ENCODE measurements around the gene ZFP91.

DNA sequence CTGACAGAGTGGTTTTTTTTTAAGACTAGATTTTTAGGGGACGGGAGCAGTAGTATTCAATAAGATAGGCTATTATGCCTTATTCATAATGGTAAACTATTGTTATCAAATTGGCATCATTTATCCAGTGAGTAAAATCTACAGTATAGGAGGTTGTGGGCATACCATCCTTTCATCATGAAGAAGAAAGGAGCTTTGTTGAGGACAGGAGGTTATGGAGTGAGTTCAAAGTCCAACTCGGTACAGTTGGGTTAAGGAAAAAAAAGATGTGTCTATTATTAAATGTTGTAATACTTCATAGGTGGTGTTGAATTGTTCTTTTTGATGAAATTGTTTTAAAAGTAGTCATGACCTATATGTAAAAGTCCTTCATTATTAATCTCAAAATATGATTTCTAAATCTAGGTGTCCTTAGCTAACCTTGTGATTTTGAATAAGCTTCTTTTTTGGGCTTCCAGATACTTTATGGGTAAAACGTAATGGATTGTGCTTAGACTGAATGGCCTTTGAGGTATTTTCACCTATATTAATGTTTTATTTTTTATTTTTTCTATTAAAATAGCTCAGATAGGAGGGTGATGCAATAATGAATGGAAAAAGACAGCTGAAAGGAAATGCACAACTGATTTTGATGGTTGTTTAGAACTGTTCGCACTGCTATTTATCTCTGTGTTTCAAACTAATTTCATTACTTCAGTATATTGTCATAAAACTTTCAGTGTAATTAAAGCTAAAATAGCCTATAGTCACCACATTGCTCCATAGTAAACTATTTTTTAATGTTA, 28.3 kb downstream of the ZFP91 start:
- TF ChIP-seq, protein P1, sequence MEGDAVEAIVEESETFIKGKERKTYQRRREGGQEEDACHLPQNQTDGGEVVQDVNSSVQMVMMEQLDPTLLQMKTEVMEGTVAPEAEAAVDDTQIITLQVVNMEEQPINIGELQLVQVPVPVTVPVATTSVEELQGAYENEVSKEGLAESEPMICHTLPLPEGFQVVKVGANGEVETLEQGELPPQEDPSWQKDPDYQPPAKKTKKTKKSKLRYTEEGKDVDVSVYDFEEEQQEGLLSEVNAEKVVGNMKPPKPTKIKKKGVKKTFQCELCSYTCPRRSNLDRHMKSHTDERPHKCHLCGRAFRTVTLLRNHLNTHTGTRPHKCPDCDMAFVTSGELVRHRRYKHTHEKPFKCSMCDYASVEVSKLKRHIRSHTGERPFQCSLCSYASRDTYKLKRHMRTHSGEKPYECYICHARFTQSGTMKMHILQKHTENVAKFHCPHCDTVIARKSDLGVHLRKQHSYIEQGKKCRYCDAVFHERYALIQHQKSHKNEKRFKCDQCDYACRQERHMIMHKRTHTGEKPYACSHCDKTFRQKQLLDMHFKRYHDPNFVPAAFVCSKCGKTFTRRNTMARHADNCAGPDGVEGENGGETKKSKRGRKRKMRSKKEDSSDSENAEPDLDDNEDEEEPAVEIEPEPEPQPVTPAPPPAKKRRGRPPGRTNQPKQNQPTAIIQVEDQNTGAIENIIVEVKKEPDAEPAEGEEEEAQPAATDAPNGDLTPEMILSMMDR (CRISPR knock-in tag; IDR thresholded peaks at IDR 0.05) = no peak
- TF ChIP-seq, protein P2, sequence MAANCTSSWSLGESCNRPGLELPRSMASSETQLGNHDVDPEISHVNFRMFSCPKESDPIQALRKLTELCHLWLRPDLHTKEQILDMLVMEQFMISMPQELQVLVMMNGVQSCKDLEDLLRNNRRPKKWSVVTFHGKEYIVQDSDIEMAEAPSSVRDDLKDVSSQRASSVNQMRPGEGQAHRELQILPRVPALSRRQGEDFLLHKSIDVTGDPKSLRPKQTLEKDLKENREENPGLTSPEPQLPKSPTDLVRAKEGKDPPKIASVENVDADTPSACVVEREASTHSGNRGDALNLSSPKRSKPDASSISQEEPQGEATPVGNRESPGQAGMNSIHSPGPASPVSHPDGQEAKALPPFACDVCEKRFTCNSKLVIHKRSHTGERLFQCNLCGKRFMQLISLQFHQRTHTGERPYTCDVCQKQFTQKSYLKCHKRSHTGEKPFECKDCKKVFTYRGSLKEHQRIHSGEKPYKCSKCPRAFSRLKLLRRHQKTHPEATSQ (CRISPR knock-in tag; IDR thresholded peaks at IDR 0.05; ENCODE audit: borderline replicate concordance) = no peak
- TF ChIP-seq ZNF546 (CRISPR knock-in tag; conservative IDR thresholded peaks at IDR 0.05) (no peak), ZNF879 (CRISPR knock-in tag; IDR thresholded peaks at IDR 0.05) (no peak), NFYC (CRISPR knock-in tag; IDR thresholded peaks at IDR 0.05) (no peak), SMAD1 (CRISPR knock-in tag; IDR thresholded peaks at IDR 0.05; ENCODE audit: borderline replicate concordance, low read depth) (no peak), ZNF501 (CRISPR knock-in tag; IDR thresholded peaks at IDR 0.05) (no peak), KAT2B (IDR thresholded peaks at IDR 0.05; ENCODE audit: borderline replicate concordance, low read depth, low read length) (no peak)
- TF ChIP-seq, protein P3, sequence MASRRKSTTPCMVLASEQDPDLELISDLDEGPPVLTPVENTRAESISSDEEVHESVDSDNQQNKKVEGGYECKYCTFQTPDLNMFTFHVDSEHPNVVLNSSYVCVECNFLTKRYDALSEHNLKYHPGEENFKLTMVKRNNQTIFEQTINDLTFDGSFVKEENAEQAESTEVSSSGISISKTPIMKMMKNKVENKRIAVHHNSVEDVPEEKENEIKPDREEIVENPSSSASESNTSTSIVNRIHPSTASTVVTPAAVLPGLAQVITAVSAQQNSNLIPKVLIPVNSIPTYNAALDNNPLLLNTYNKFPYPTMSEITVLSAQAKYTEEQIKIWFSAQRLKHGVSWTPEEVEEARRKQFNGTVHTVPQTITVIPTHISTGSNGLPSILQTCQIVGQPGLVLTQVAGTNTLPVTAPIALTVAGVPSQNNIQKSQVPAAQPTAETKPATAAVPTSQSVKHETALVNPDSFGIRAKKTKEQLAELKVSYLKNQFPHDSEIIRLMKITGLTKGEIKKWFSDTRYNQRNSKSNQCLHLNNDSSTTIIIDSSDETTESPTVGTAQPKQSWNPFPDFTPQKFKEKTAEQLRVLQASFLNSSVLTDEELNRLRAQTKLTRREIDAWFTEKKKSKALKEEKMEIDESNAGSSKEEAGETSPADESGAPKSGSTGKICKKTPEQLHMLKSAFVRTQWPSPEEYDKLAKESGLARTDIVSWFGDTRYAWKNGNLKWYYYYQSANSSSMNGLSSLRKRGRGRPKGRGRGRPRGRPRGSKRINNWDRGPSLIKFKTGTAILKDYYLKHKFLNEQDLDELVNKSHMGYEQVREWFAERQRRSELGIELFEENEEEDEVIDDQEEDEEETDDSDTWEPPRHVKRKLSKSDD (CRISPR knock-in tag; IDR thresholded peaks at IDR 0.05; ENCODE audit: low read depth) = no peak
- TF ChIP-seq, protein P4, sequence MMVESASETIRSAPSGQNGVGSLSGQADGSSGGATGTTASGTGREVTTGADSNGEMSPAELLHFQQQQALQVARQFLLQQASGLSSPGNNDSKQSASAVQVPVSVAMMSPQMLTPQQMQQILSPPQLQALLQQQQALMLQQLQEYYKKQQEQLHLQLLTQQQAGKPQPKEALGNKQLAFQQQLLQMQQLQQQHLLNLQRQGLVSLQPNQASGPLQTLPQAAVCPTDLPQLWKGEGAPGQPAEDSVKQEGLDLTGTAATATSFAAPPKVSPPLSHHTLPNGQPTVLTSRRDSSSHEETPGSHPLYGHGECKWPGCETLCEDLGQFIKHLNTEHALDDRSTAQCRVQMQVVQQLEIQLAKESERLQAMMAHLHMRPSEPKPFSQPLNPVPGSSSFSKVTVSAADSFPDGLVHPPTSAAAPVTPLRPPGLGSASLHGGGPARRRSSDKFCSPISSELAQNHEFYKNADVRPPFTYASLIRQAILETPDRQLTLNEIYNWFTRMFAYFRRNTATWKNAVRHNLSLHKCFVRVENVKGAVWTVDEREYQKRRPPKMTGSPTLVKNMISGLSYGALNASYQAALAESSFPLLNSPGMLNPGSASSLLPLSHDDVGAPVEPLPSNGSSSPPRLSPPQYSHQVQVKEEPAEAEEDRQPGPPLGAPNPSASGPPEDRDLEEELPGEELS (CRISPR knock-in tag; IDR thresholded peaks at IDR 0.05) = no peak
- TF ChIP-seq, protein P5, sequence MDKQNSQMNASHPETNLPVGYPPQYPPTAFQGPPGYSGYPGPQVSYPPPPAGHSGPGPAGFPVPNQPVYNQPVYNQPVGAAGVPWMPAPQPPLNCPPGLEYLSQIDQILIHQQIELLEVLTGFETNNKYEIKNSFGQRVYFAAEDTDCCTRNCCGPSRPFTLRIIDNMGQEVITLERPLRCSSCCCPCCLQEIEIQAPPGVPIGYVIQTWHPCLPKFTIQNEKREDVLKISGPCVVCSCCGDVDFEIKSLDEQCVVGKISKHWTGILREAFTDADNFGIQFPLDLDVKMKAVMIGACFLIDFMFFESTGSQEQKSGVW (CRISPR knock-in tag; IDR thresholded peaks at IDR 0.05; ENCODE audit: borderline replicate concordance) = no peak
- TF ChIP-seq, protein P6, sequence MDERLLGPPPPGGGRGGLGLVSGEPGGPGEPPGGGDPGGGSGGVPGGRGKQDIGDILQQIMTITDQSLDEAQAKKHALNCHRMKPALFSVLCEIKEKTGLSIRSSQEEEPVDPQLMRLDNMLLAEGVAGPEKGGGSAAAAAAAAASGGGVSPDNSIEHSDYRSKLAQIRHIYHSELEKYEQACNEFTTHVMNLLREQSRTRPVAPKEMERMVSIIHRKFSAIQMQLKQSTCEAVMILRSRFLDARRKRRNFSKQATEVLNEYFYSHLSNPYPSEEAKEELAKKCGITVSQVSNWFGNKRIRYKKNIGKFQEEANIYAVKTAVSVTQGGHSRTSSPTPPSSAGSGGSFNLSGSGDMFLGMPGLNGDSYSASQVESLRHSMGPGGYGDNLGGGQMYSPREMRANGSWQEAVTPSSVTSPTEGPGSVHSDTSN (CRISPR knock-in tag; IDR thresholded peaks at IDR 0.05) = no peak
- TF ChIP-seq, protein P7, sequence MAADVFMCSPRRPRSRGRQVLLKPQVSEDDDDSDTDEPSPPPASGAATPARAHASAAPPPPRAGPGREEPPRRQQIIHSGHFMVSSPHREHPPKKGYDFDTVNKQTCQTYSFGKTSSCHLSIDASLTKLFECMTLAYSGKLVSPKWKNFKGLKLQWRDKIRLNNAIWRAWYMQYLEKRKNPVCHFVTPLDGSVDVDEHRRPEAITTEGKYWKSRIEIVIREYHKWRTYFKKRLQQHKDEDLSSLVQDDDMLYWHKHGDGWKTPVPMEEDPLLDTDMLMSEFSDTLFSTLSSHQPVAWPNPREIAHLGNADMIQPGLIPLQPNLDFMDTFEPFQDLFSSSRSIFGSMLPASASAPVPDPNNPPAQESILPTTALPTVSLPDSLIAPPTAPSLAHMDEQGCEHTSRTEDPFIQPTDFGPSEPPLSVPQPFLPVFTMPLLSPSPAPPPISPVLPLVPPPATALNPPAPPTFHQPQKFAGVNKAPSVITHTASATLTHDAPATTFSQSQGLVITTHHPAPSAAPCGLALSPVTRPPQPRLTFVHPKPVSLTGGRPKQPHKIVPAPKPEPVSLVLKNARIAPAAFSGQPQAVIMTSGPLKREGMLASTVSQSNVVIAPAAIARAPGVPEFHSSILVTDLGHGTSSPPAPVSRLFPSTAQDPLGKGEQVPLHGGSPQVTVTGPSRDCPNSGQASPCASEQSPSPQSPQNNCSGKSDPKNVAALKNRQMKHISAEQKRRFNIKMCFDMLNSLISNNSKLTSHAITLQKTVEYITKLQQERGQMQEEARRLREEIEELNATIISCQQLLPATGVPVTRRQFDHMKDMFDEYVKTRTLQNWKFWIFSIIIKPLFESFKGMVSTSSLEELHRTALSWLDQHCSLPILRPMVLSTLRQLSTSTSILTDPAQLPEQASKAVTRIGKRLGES (CRISPR knock-in tag; IDR thresholded peaks at IDR 0.05; ENCODE audit: borderline replicate concordance) = no peak
